Neuron (in vitro differentiated cells): Measurements from ENCODE around the gene TMCO4.

ENCODE experiments used
- H2AFZ ChIP-seq: one replicate; pipeline ENCODE4 v1.6.1; 2013; ENCODE audit warnings: low read depth, mild to moderate bottlenecking, inconsistent platforms, low read length, moderate library complexity
- H3K27me3 ChIP-seq: one replicate; pipeline ENCODE4 v1.6.1; 2013; ENCODE audit warnings: low read length; ENCODE audit not compliant: insufficient read depth
- H3K36me3 ChIP-seq: one replicate; pipeline ENCODE4 v1.6.1; 2013; ENCODE audit warnings: low read length; ENCODE audit not compliant: insufficient read depth
- H3K4me1 ChIP-seq: one replicate; pipeline ENCODE4 v1.6.1; 2013; ENCODE audit warnings: low read length; ENCODE audit not compliant: insufficient read depth
- H3K4me3 ChIP-seq: 2 replicates; pipeline ENCODE4 v1.5.1; 2013; ENCODE audit warnings: mild to moderate bottlenecking, low read length, moderate library complexity
- H3K9me3 ChIP-seq: one replicate; pipeline ENCODE4 v1.6.1; 2013; ENCODE audit warnings: low read length

The TMCO4 gene

DNA sequence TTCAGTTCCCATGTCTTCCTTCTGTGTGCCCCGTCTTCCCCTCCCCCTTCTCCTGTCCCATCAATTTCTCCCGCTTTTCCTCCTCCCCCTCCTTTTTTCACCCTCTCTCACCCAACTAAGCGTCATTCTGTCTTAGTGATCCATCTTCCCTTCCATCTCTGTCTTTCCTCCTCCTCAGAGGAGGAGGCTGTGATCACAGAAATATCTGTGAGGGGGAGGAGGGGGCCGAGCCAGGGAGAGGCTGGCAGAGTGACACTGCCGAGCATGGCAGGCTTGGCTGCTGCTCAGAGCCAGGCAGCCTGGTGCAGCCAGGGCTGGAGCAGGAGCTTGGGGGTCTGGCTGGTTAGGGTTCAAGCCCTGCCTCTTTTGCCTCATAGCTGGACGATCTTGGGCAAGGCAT is 127.5 kb downstream of the TMCO4 start:
- Histone ChIP-seq H3K36me3 (no peaks in the 10 kb centered on the region), H3K27me3 (peaks cover 51% of the 10 kb centered on the region), H3K4me3 (no peak overlapping the region), H3K4me1 (no peaks in the 10 kb centered on the region), H2AFZ (no peak overlapping the region), H3K9me3 (no peaks in the 10 kb centered on the region)

- Histone ChIP-seq H3K36me3 (no peaks in the 10 kb centered on the region), H3K9me3 (no peaks in the 10 kb centered on the region), H3K4me3 (no peak overlapping the region), H3K4me1 (no peaks in the 10 kb centered on the region), H2AFZ (no peak overlapping the region), H3K27me3 (peaks cover 61% of the 10 kb centered on the region)
Observed at GRCh38 chr1:19670787-19671186, 128.9 kb downstream of the TMCO4 start.

GRCh38 chr1:19668888-19669287 is 130.8 kb downstream of the TMCO4 start:
- Histone ChIP-seq H3K9me3 (no peaks in the 10 kb centered on the region), H3K36me3 (no peaks in the 10 kb centered on the region), H3K4me1 (peaks cover 2% of the 10 kb centered on the region), H3K4me3 (no peak overlapping the region), H2AFZ (no peak overlapping the region), H3K27me3 (peaks cover 80% of the 10 kb centered on the region)

GRCh38 chr1:19665496-19666465 is 133.9 kb downstream of the TMCO4 start:
- H3K9me3 ChIP-seq, result no peaks in the 10 kb centered on the region
- H3K27me3 ChIP-seq, result peaks cover 71% of the 10 kb centered on the region
- no peaks in the 10 kb centered on the region for H3K36me3 ChIP-seq
- H3K4me1 ChIP-seq, result peaks cover 2% of the 10 kb centered on the region
- H2AFZ ChIP-seq, result no peak overlapping the region
- H3K4me3 ChIP-seq, result no peak overlapping the region

DNA sequence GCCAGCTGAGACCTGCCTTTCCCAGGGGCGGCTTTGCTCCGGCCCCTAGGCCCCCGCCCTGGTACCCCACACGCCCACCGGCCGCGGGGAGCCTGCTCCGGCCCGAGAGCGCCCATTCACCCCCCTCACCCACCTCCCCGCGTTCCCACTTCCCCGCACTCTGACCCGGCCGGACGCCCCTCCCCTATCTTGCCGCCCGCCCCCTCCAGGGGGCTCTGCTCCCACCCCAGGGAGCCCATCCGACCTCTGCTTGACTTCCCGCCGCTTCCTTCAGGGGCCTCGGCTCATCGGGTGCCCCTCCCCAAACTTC is 134.6 kb downstream of the TMCO4 start:
- Histone ChIP-seq H2AFZ (no peak overlapping the region), H3K9me3 (no peaks in the 10 kb centered on the region), H3K27me3 (peaks cover 68% of the 10 kb centered on the region), H3K4me1 (peaks cover 2% of the 10 kb centered on the region), H3K36me3 (no peaks in the 10 kb centered on the region), H3K4me3 (no peak overlapping the region)

- peaks cover 65% of the 10 kb centered on the region for H3K27me3 ChIP-seq
- no peaks in the 10 kb centered on the region for H3K36me3 ChIP-seq
- no peaks in the 10 kb centered on the region for H3K9me3 ChIP-seq
- peak within 1 kb of the TSS; percentile 11 for H3K4me3 ChIP-seq
- H2AFZ ChIP-seq, result no peak within 1 kb of the TSS
- peaks cover 2% of the 10 kb centered on the region for H3K4me1 ChIP-seq
Observed at GRCh38 chr1:19664453-19665185, 135.1 kb downstream of the TMCO4 start, which contains the start of gene HTR6. TSS of gene HTR6 (plus strand) at chr1:19664875. CDS start at chr1:19665754, 879 bp downstream.

GRCh38 chr1:19662313-19662712 is 137.4 kb downstream of the TMCO4 start:
- Histone ChIP-seq H3K36me3 (no peaks in the 10 kb centered on the region), H3K4me3 (no peak overlapping the region), H2AFZ (no peak overlapping the region), H3K4me1 (peaks cover 6% of the 10 kb centered on the region), H3K27me3 (peaks cover 42% of the 10 kb centered on the region), H3K9me3 (no peaks in the 10 kb centered on the region)

GRCh38 chr1:19661721-19662228 is 137.9 kb downstream of the TMCO4 start:
- Histone ChIP-seq H3K4me3 (no peak overlapping the region), H3K36me3 (no peaks in the 10 kb centered on the region), H3K4me1 (peaks cover 11% of the 10 kb centered on the region), H2AFZ (no peak overlapping the region), H3K27me3 (peaks cover 38% of the 10 kb centered on the region), H3K9me3 (no peaks in the 10 kb centered on the region)

DNA sequence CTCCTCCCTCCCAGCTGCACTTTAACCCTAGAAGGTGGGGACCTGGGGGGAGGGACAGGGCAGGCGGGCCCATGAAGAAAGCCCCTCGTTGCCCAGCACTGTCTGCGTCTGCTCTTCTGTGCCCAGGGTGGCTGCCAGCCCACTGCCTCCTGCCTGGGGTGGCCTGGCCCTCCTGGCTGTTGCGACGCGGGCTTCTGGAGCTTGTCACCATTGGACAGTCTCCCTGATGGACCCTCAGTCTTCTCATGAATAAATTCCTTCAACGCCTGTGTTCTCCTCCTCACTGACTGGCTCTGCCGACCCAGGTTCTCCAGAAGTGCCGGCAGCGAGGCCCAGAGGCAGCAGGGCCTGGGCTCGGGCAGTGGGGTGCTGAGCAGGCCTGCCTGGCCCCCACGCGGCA is 141.5 kb downstream of the TMCO4 start:
- no peak overlapping the region for H3K4me3 ChIP-seq
- H2AFZ ChIP-seq, result no peak overlapping the region
- peaks cover 5% of the 10 kb centered on the region for H3K27me3 ChIP-seq
- H3K4me1 ChIP-seq, result peaks cover 18% of the 10 kb centered on the region
- H3K9me3 ChIP-seq, result no peaks in the 10 kb centered on the region
- H3K36me3 ChIP-seq, result no peaks in the 10 kb centered on the region

- H3K36me3 ChIP-seq, result no peaks in the 10 kb centered on the region
- H3K9me3 ChIP-seq, result no peaks in the 10 kb centered on the region
- no peak overlapping the region for H2AFZ ChIP-seq
- H3K4me3 ChIP-seq, result no peak overlapping the region
- H3K27me3 ChIP-seq, result no peaks in the 10 kb centered on the region
- peaks cover 18% of the 10 kb centered on the region for H3K4me1 ChIP-seq
Observed at GRCh38 chr1:19657511-19657910, 142.2 kb downstream of the TMCO4 start.

DNA sequence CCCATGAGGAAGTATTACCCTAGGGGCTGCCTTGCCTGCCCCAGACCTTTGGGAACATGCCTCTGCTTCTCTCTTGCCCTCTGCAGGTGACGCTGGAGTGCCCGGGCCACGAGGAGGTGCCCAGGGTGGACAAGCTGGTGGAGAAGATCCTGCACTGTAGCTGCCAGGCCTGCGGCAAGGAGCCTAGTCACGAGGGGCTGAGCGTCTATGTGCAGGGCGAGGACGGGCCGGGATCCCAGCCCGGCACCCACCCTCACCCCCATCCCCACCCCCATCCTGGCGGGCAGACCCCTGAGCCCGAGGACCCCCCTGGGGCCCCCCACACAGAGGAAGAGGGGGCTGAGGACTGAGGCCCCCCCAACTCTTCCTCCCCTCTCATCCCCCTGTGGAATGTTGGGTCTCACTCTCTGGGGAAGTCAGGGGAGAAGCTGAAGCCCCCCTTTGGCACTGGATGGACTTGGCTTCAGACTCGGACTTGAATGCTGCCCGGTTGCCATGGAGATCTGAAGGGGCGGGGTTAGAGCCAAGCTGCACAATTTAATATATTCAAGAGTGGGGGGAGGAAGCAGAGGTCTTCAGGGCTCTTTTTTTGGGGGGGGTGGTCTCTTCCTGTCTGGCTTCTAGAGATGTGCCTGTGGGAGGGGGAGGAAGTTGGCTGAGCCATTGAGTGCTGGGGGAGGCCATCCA is 142.8 kb downstream of the TMCO4 start:
- Histone ChIP-seq H3K4me1 (peaks cover 18% of the 10 kb centered on the region), H3K9me3 (no peaks in the 10 kb centered on the region), H3K4me3 (no peak overlapping the region), H3K27me3 (no peaks in the 10 kb centered on the region), H2AFZ (no peak overlapping the region), H3K36me3 (no peaks in the 10 kb centered on the region)

DNA sequence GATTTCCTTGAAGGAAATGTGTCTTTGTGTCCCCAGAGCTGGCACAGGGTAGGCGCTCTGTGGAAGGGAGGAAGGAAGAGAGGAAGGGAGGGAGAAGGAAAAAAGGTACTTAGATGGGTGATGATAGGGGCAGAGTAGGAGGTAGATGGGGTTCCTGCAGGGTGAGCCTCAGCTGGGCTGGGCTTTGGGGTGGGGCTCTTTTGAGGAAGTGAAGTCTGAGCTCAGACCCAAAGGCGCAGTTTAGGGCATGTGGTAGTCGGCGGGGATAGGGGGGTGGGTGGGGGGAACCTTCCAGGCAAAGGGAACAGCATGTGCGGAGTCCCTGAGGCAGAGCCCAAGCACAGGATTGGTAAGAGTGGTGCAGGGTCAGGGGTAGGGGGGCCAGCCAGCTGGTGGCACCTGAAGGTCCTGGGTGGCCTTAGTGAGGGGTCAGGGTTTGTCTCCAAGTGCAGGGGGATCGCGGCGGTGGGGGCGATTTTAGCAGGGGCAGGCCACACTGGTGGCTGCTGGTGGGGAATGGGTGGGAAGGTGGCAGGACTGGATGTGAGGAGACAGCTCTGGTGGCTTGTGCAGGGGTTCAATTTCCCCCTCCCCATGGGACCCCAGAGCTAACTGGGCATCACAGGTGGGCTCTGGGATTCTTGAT is 143.5 kb downstream of the TMCO4 start:
- Histone ChIP-seq H2AFZ (no peak overlapping the region), H3K27me3 (no peaks in the 10 kb centered on the region), H3K9me3 (no peaks in the 10 kb centered on the region), H3K4me3 (no peak overlapping the region), H3K36me3 (no peaks in the 10 kb centered on the region), H3K4me1 (peaks cover 18% of the 10 kb centered on the region)
